OCI-LY3 (cell line): ENCODE measurements around the gene UBL4A.

ENCODE experiments used
- H2AFZ ChIP-seq: fragments of 200-600, 300-600 bp; shearing (Covaris generic); 2 replicates; pipeline ENCODE4 v1.6.0; 2014; ENCODE audit warnings: antibody characterized with exemption, low read depth, low read length
- H3K27ac ChIP-seq: fragments of 200-600, 300-600 bp; sonication (generic); 2 replicates; pipeline ENCODE4 v1.5.1; 2014; ENCODE audit warnings: mild to moderate bottlenecking, low read length, moderate library complexity, mixed read lengths
- H3K27me3 ChIP-seq: fragments of 200-600, 300-600 bp; sonication (generic); 2 replicates; pipeline ENCODE4 v1.6.1; 2014; ENCODE audit warnings: low read depth, low read length, mixed read lengths
- H3K36me3 ChIP-seq: fragments of 200-600, 300-600 bp; sonication (generic); replicated peaks from 2 replicates; pipeline ENCODE3; 2014; ENCODE audit warnings: low read depth, low read length, mixed read lengths
- H3K4me1 ChIP-seq: fragments of 300-600, 200-600 bp; sonication (generic); 2 replicates; pipeline ENCODE4 v1.6.1; 2014; ENCODE audit warnings: low read length, mixed read lengths
- H3K4me2 ChIP-seq: fragments of 200-600, 300-600 bp; sonication (generic); 2 replicates; pipeline ENCODE4 v1.6.1; 2014; ENCODE audit warnings: low read length, mixed read lengths
- H3K4me3 ChIP-seq: fragments of 300-600, 200-600 bp; sonication (generic); 2 replicates; pipeline ENCODE4 v1.5.1; 2014; ENCODE audit warnings: antibody characterized with exemption, mild to moderate bottlenecking, low read length, moderate library complexity
- H3K79me2 ChIP-seq: fragments of 300-600, 200-600 bp; shearing (Covaris generic); 2 replicates; pipeline ENCODE4 v1.6.1; 2014; ENCODE audit warnings: mild to moderate bottlenecking, low read length, mixed read lengths
- H3K9ac ChIP-seq: fragments of 300-600, 200-600 bp; shearing (Covaris generic); 2 replicates; pipeline ENCODE4 v1.6.0; 2014; ENCODE audit warnings: mild to moderate bottlenecking, low read length, moderate library complexity
- H3K9me3 ChIP-seq: fragments of 200-600, 300-600 bp; shearing (Covaris generic); 2 replicates; pipeline ENCODE4 v1.6.1; 2014; ENCODE audit warnings: low read length, mixed read lengths; ENCODE audit not compliant: insufficient read depth
- H4K20me1 ChIP-seq: fragments of 200-600, 300-600 bp; sonication (generic); 2 replicates; pipeline ENCODE4 v1.6.1; 2016; ENCODE audit warnings: low read length, mixed read lengths; ENCODE audit not compliant: insufficient read depth
- EZH2phosphoT487 ChIP-seq: fragments of 200-600 bp; shearing (Covaris generic); IDR thresholded peaks from 2 replicates; pipeline ENCODE4 v1.6.1; 2018; ENCODE audit warnings: antibody characterized with exemption, mixed run types, low read depth
- TF ChIP-seq, protein P1 (sequence below): fragments of 200-600, 300-600 bp; sonication (generic); IDR thresholded peaks from 2 replicates; pipeline ENCODE4 v1.5.1; 2014; ENCODE audit warnings: antibody characterized with exemption, low read length, low read depth

UBL4A gene

DNA sequence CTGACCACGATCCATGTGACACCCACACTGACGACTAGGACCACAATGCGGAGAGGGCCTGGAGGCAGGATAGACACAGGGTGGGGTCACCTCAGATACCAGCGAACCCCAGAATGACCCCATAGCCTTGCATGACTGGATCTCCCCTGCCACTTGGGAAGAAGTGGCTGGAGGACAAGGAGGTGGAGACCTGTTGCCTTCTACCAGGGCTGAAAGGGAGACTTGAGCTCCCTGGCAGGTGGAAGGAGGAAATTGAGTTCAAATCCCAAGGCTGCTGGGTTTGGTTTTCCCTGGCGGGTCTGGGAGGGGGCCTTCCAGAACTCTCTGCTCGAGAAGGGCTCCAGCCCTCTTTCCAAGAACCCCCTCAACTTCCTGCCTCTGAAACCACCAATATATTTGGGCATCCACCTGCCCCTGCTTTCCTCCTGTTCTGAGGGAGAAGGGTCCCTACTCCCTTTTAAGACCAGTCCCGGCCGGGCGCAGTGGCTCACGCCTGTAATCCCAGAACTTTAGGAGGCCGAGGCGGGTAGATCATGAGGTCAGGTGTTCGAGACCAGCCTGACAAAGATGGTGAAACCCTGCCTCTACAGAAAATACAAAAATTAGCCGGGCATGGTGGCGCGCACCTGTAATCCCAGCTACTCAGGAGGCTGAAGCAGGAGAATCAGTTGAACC, 26.6 kb upstream of the UBL4A start:
- Histone ChIP-seq H3K36me3 (peaks cover 7% of the 10 kb centered on the region), H3K4me2 (no peak overlapping the region), H3K79me2 (peaks cover 7% of the 10 kb centered on the region; the same call in 1 of the 2 replicates), H3K4me1 (peaks cover 9% of the 10 kb centered on the region), H3K27ac (no peak overlapping the region), H4K20me1 (no peaks in the 10 kb centered on the region), H2AFZ (no peak overlapping the region), H3K9me3 (no peaks in the 10 kb centered on the region), H3K27me3 (no peaks in the 10 kb centered on the region), H3K4me3 (no peak overlapping the region), H3K9ac (no peak overlapping the region)
- TF ChIP-seq, protein P1, sequence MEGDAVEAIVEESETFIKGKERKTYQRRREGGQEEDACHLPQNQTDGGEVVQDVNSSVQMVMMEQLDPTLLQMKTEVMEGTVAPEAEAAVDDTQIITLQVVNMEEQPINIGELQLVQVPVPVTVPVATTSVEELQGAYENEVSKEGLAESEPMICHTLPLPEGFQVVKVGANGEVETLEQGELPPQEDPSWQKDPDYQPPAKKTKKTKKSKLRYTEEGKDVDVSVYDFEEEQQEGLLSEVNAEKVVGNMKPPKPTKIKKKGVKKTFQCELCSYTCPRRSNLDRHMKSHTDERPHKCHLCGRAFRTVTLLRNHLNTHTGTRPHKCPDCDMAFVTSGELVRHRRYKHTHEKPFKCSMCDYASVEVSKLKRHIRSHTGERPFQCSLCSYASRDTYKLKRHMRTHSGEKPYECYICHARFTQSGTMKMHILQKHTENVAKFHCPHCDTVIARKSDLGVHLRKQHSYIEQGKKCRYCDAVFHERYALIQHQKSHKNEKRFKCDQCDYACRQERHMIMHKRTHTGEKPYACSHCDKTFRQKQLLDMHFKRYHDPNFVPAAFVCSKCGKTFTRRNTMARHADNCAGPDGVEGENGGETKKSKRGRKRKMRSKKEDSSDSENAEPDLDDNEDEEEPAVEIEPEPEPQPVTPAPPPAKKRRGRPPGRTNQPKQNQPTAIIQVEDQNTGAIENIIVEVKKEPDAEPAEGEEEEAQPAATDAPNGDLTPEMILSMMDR, result no peak
- no peak for TF ChIP-seq EZH2phosphoT487

DNA sequence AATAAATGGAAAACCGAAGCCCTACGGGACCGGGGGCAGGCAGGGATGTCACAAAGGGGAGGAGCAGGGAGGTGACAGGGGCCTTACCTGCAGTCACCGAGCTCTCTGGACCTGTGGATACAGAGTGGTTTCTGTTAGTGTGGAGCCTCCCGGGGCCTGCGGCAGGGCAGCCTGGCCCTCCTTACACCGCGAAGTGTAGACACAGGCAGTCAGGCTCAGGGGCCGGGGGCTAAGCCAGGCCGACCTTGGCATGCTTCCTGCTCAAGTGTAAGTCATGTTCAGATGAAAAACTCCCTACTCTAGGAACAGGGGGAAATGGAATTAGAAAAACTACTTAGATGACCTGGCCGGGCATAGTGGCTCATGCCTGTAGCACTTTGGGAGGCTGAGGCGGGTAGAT, 25.3 kb upstream of the UBL4A start:
- TF ChIP-seq, protein P1, result no peak
- Histone ChIP-seq H2AFZ (no peak overlapping the region), H3K27ac (no peak overlapping the region)

DNA sequence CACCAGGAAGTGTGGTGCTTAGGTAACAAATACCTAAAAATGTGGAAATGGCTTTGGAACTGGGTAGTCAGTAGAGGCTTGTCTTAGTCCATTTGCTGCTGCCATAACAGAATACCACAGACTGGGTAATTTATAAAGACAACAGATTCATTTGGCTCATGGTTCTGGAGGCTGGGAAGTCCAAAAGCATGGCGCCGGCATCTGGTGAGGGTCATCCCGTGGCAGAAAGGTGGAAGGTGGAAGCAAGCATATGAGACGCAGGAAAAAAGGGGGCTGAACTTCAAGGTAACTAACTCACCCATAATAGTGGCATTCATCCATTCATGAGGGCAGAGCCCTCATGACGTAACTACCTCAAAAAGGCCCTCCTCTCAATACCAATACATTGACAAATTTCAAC, 23.0 kb upstream of the UBL4A start:
- Histone ChIP-seq H3K4me3 (no peak overlapping the region), H3K9ac (no peak overlapping the region), H3K9me3 (no peaks in the 10 kb centered on the region), H3K4me2 (no peak overlapping the region), H3K79me2 (no peaks in the 10 kb centered on the region), H4K20me1 (no peaks in the 10 kb centered on the region), H3K36me3 (peaks cover 7% of the 10 kb centered on the region), H3K27me3 (no peaks in the 10 kb centered on the region), H3K27ac (no peak overlapping the region), H3K4me1 (no peaks in the 10 kb centered on the region), H2AFZ (no peak overlapping the region)
- TF ChIP-seq, protein P1, result no peak
- no peak for TF ChIP-seq EZH2phosphoT487

More for the DNA sequence above, 25.3 kb upstream of the UBL4A start:
- no peak overlapping the region for H3K9ac ChIP-seq
- H4K20me1 ChIP-seq, result no peaks in the 10 kb centered on the region
- no peaks in the 10 kb centered on the region for H3K27me3 ChIP-seq
- no peak overlapping the region for H3K4me3 ChIP-seq
- peaks cover 7% of the 10 kb centered on the region; the same call in 1 of the 2 replicates for H3K79me2 ChIP-seq
- H3K4me2 ChIP-seq, result no peak overlapping the region
- H3K4me1 ChIP-seq, result peaks cover 6% of the 10 kb centered on the region
- peaks cover 7% of the 10 kb centered on the region for H3K36me3 ChIP-seq
- H3K9me3 ChIP-seq, result no peaks in the 10 kb centered on the region

DNA sequence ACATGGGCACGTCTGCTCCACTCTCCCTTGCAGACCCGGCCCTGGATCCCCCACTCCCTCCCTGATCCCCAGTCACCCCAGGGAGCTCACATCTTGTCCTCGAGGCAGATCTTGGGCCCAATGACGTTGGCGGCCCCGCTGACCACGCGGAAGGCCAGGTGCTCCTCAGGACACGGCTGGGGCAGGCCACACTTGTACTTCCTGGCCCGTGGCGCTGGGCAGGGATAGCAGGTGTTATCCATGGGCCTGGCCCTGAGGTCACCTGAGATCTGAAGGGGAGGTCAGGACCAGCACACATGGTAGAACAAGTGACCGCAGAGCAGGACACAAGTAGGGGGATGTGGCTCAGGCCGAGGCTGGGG, 21.9 kb upstream of the UBL4A start:
- Histone ChIP-seq H3K36me3 (peaks cover 7% of the 10 kb centered on the region), H3K27ac (no peak overlapping the region), H3K27me3 (no peaks in the 10 kb centered on the region)

More for the DNA sequence above, 21.9 kb upstream of the UBL4A start:
- Histone ChIP-seq H3K79me2 (no peaks in the 10 kb centered on the region), H2AFZ (no peak overlapping the region), H3K4me2 (no peak overlapping the region), H4K20me1 (no peaks in the 10 kb centered on the region), H3K4me1 (no peaks in the 10 kb centered on the region), H3K9me3 (no peaks in the 10 kb centered on the region), H3K4me3 (no peak overlapping the region), H3K9ac (no peak overlapping the region)
- TF ChIP-seq, protein P1, result no peak
- TF ChIP-seq EZH2phosphoT487, result no peak
